ENCODE data around the gene CSTF2T.

- TF ChIP-seq CTCF (IDR thresholded peaks at IDR 0.05) (no peak), E2F4 (CRISPR knock-in tag; IDR thresholded peaks at IDR 0.05; ENCODE audit: borderline replicate concordance, low read depth) (no peak)
These were observed 19.5 kb upstream of the CSTF2T start for GRCh38 chr10:51718804-51719291.

Data from WTC11 (cell line).